GM19455 (cell line): ENCODE results near the gene NID1.
"Not testable (repeated sequence)": the region's sequence is repeated elsewhere in the genome, so short reads cannot be mapped to it uniquely, and the experiment has no call there.

Experiments used
- ATAC-seq: cut with Tn5 transposase; IDR thresholded peaks from one replicate; pipeline ENCODE4 v1.9.1; 2021; ENCODE audit not compliant: unreplicated experiment

The NID1 gene

GRCh38 chr1:236033336-236033735, 31.6 kb downstream of the NID1 start:
- no peak for ATAC-seq

GRCh38 chr1:236030534-236030933, 34.4 kb downstream of the NID1 start:
- ATAC-seq = no peak

- ATAC-seq = no peak
Measured at GRCh38 chr1:236029428-236029940, 35.4 kb downstream of the NID1 start.

- no peak for ATAC-seq
Measured at GRCh38 chr1:236027104-236027503, 37.8 kb downstream of the NID1 start.

- ATAC-seq = no peak
Measured at GRCh38 chr1:236025836-236026235, 39.1 kb downstream of the NID1 start.

GRCh38 chr1:236024641-236025040, 40.2 kb downstream of the NID1 start:
- ATAC-seq = no peak

- ATAC-seq = no peak
Measured at GRCh38 chr1:236023926-236024565, 40.8 kb downstream of the NID1 start.

GRCh38 chr1:236021424-236022135, 43.3 kb downstream of the NID1 start:
- no peak for ATAC-seq

- ATAC-seq = no peak
Measured at GRCh38 chr1:236020359-236021219, 44.3 kb downstream of the NID1 start.

- no peak for ATAC-seq
Measured at GRCh38 chr1:236018885-236019453, 45.9 kb downstream of the NID1 start.

GRCh38 chr1:236016782-236017400, 48.0 kb downstream of the NID1 start:
- ATAC-seq = no peak

- ATAC-seq = no peak
Measured at GRCh38 chr1:236016083-236016482, 48.8 kb downstream of the NID1 start.

- ATAC-seq = no peak
Measured at GRCh38 chr1:236015539-236015938, 49.4 kb downstream of the NID1 start.

GRCh38 chr1:236013330-236013729, 51.6 kb downstream of the NID1 start:
- ATAC-seq = no peak

- ATAC-seq = no peak
Measured at GRCh38 chr1:236011641-236012040, 53.2 kb downstream of the NID1 start.

GRCh38 chr1:236010443-236010842, 54.4 kb downstream of the NID1 start:
- ATAC-seq = no peak

- no peak for ATAC-seq
Measured at GRCh38 chr1:236009857-236010256, 55.0 kb downstream of the NID1 start.

GRCh38 chr1:236009191-236009590, 55.7 kb downstream of the NID1 start:
- ATAC-seq = no peak

GRCh38 chr1:236007781-236008180, 57.1 kb downstream of the NID1 start:
- no peak for ATAC-seq

- ATAC-seq = not testable (repeated sequence)
Measured at GRCh38 chr1:236003058-236003457, 61.8 kb downstream of the NID1 start.

- no peak for ATAC-seq
Measured at GRCh38 chr1:236002572-236002971, 62.3 kb downstream of the NID1 start.
